SJCRH30 (cell line): Measurements from ENCODE around the gene KDSR. TPM values are rescaled to one million over a fixed set of nuclear protein-coding genes. Genes with fewer than 3 reads are reported as not detected.

Experiments used
- DNase-seq, 2 experiments: peaks; one replicate each; pipeline ENCODE4 v3.0.0-alpha.2; 2015 to 2020
- H3K27ac ChIP-seq: fragments of 250-450 bp; sonication (Bioruptor Pico); 2 replicates; pipeline ENCODE4 v1.5.1; 2020; ENCODE audit warnings: mild to moderate bottlenecking, moderate library complexity
- H3K27me3 ChIP-seq: fragments of 250-450 bp; sonication (Bioruptor Pico); 2 replicates; pipeline ENCODE4 v1.5.1; 2020; ENCODE audit warnings: mild to moderate bottlenecking, moderate library complexity
- H3K36me3 ChIP-seq: fragments of 250-450 bp; sonication (Bioruptor Pico); 2 replicates; pipeline ENCODE4 v1.5.1; 2020; ENCODE audit warnings: mild to moderate bottlenecking, moderate library complexity
- H3K4me1 ChIP-seq: fragments of 250-450 bp; sonication (Bioruptor Pico); 2 replicates; pipeline ENCODE4 v1.5.1; 2020; ENCODE audit warnings: mild to moderate bottlenecking, moderate library complexity
- H3K4me3 ChIP-seq: fragments of 250-450 bp; sonication (Bioruptor Pico); 2 replicates; pipeline ENCODE4 v1.5.1; 2020; ENCODE audit warnings: mild to moderate bottlenecking, moderate library complexity
- H3K9me3 ChIP-seq: fragments of 250-450 bp; sonication (Bioruptor Pico); replicated peaks from 2 replicates; pipeline ENCODE4 v1.5.1; 2020; ENCODE audit warnings: mild to moderate bottlenecking, moderate library complexity
- total RNA-seq: library from RNA; depleted of rRNA; stranded (reverse); fragments of >200 nt; shearing (Covaris generic); gene quantifications from 2 replicates; pipeline ENCODE4 v1.2.3, GENCODE V29; 2014; rRNA removed

KDSR gene
- 13.8 and 15.3 TPM in 2 replicates for total RNA-seq

GRCh38 chr18:63367053-63367953 is at the start of gene KDSR:
Gene KDSR (minus strand): TSS chr18:63367206. CDS start chr18:63367118, 88 bp downstream.
- Histone ChIP-seq H3K9me3 (no peaks in the 10 kb centered on the region), H3K36me3 (no peaks in the 10 kb centered on the region), H3K4me1 (no peaks in the 10 kb centered on the region), H3K4me3 (peak within 1 kb of the TSS; percentile 93), H3K27me3 (no peaks in the 10 kb centered on the region), H3K27ac (peak within 1 kb of the TSS; percentile 87)
- peak; percentile 93 to 94 for DNase-seq

- Histone ChIP-seq H3K27me3 (no peaks in the 10 kb centered on the region), H3K36me3 (no peaks in the 10 kb centered on the region; the same call in 1 of the 2 replicates), H3K9me3 (no peaks in the 10 kb centered on the region), H3K27ac (no peak overlapping the region), H3K4me1 (no peaks in the 10 kb centered on the region), H3K4me3 (no peak overlapping the region)
- no peak for DNase-seq
Measured at GRCh38 chr18:63412953-63413352, 45.9 kb upstream of the KDSR start.

- DNase-seq, result no peak
- Histone ChIP-seq H3K4me1 (no peaks in the 10 kb centered on the region), H3K4me3 (no peak overlapping the region), H3K9me3 (no peaks in the 10 kb centered on the region), H3K27me3 (no peaks in the 10 kb centered on the region), H3K27ac (no peak overlapping the region), H3K36me3 (no peaks in the 10 kb centered on the region; the same call in 1 of the 2 replicates)
Measured at GRCh38 chr18:63410792-63411191, 43.8 kb upstream of the KDSR start.

- H3K27ac ChIP-seq, result no peak overlapping the region
Measured at GRCh38 chr18:63409301-63409700, 42.3 kb upstream of the KDSR start.

GRCh38 chr18:63407734-63408133 is 40.7 kb upstream of the KDSR start:
- Histone ChIP-seq H3K4me3 (no peak overlapping the region), H3K9me3 (no peaks in the 10 kb centered on the region), H3K36me3 (no peaks in the 10 kb centered on the region; the same call in 1 of the 2 replicates)

More at GRCh38 chr18:63409301-63409700, 42.3 kb upstream of the KDSR start:
- H3K4me3 ChIP-seq, result no peak overlapping the region
- no peaks in the 10 kb centered on the region for H3K27me3 ChIP-seq
- no peak for DNase-seq
- no peaks in the 10 kb centered on the region; the same call in 1 of the 2 replicates for H3K36me3 ChIP-seq
- H3K9me3 ChIP-seq, result no peaks in the 10 kb centered on the region
- H3K4me1 ChIP-seq, result no peaks in the 10 kb centered on the region

GRCh38 chr18:63405986-63406385 is 39.0 kb upstream of the KDSR start:
- Histone ChIP-seq H3K36me3 (no peaks in the 10 kb centered on the region; the same call in 1 of the 2 replicates), H3K27ac (no peak overlapping the region), H3K4me3 (no peak overlapping the region), H3K4me1 (no peaks in the 10 kb centered on the region), H3K27me3 (no peaks in the 10 kb centered on the region), H3K9me3 (no peaks in the 10 kb centered on the region)
- no peak for DNase-seq

More at GRCh38 chr18:63407734-63408133, 40.7 kb upstream of the KDSR start:
- Histone ChIP-seq H3K27ac (no peak overlapping the region), H3K27me3 (no peaks in the 10 kb centered on the region), H3K4me1 (no peaks in the 10 kb centered on the region)
- DNase-seq, result no peak

- Histone ChIP-seq H3K27me3 (no peaks in the 10 kb centered on the region), H3K4me1 (no peaks in the 10 kb centered on the region), H3K4me3 (no peak overlapping the region), H3K27ac (no peak overlapping the region), H3K36me3 (peaks cover 7% of the 10 kb centered on the region; the same call in 1 of the 2 replicates), H3K9me3 (no peaks in the 10 kb centered on the region)
- DNase-seq, result no peak
Measured at GRCh38 chr18:63402246-63403162, 35.5 kb upstream of the KDSR start.

- DNase-seq, result no peak
- H3K4me1 ChIP-seq, result no peaks in the 10 kb centered on the region
- H3K9me3 ChIP-seq, result no peaks in the 10 kb centered on the region
- H3K27ac ChIP-seq, result no peak overlapping the region
- peaks cover 7% of the 10 kb centered on the region; the same call in 1 of the 2 replicates for H3K36me3 ChIP-seq
- H3K27me3 ChIP-seq, result no peaks in the 10 kb centered on the region
- H3K4me3 ChIP-seq, result no peak overlapping the region
Measured at GRCh38 chr18:63399300-63399699, 32.3 kb upstream of the KDSR start.

GRCh38 chr18:63397349-63397748 is 30.3 kb upstream of the KDSR start:
- no peak for DNase-seq
- no peak overlapping the region for H3K27ac ChIP-seq
- H3K36me3 ChIP-seq, result peaks cover 7% of the 10 kb centered on the region; the same call in 1 of the 2 replicates
- H3K4me3 ChIP-seq, result no peak overlapping the region
- H3K4me1 ChIP-seq, result no peaks in the 10 kb centered on the region
- no peaks in the 10 kb centered on the region for H3K27me3 ChIP-seq
- no peaks in the 10 kb centered on the region for H3K9me3 ChIP-seq

GRCh38 chr18:63395503-63395902 is 28.5 kb upstream of the KDSR start:
- no peak overlapping the region for H3K27ac ChIP-seq
- H3K27me3 ChIP-seq, result no peaks in the 10 kb centered on the region
- H3K4me1 ChIP-seq, result no peaks in the 10 kb centered on the region
- no peak for DNase-seq
- H3K36me3 ChIP-seq, result peaks cover 6% of the 10 kb centered on the region; the same call in 1 of the 2 replicates
- H3K9me3 ChIP-seq, result no peaks in the 10 kb centered on the region
- H3K4me3 ChIP-seq, result no peak overlapping the region

GRCh38 chr18:63394954-63395353 is 27.9 kb upstream of the KDSR start:
- H3K4me3 ChIP-seq, result no peak overlapping the region
- H3K27ac ChIP-seq, result no peak overlapping the region
- H3K9me3 ChIP-seq, result no peaks in the 10 kb centered on the region
- H3K4me1 ChIP-seq, result no peaks in the 10 kb centered on the region
- H3K27me3 ChIP-seq, result no peaks in the 10 kb centered on the region
- peaks cover 4% of the 10 kb centered on the region; the same call in 1 of the 2 replicates for H3K36me3 ChIP-seq
- DNase-seq, result no peak

- no peak for DNase-seq
- Histone ChIP-seq H3K9me3 (no peaks in the 10 kb centered on the region), H3K4me1 (no peaks in the 10 kb centered on the region), H3K27me3 (no peaks in the 10 kb centered on the region), H3K4me3 (no peak overlapping the region), H3K27ac (no peak overlapping the region), H3K36me3 (peaks cover 2% of the 10 kb centered on the region; the same call in 1 of the 2 replicates)
Measured at GRCh38 chr18:63387861-63388260, 20.9 kb upstream of the KDSR start.

- Histone ChIP-seq H3K27ac (no peak overlapping the region), H3K27me3 (no peaks in the 10 kb centered on the region), H3K9me3 (no peaks in the 10 kb centered on the region), H3K36me3 (no peaks in the 10 kb centered on the region), H3K4me3 (no peak overlapping the region), H3K4me1 (no peaks in the 10 kb centered on the region)
- DNase-seq, result no peak
Measured at GRCh38 chr18:63382843-63383242, 15.8 kb upstream of the KDSR start.

- no peak for DNase-seq
- no peaks in the 10 kb centered on the region for H3K27me3 ChIP-seq
- H3K27ac ChIP-seq, result no peak overlapping the region
- no peaks in the 10 kb centered on the region for H3K4me1 ChIP-seq
- H3K36me3 ChIP-seq, result no peaks in the 10 kb centered on the region
- no peak overlapping the region for H3K4me3 ChIP-seq
- no peaks in the 10 kb centered on the region for H3K9me3 ChIP-seq
Measured at GRCh38 chr18:63379639-63379962, 12.6 kb upstream of the KDSR start.
